GM12878 (cell line): ENCODE results near the gene ANK3. TPM values are rescaled to one million over a fixed set of nuclear protein-coding genes. Genes with fewer than 3 reads are reported as not detected.

ENCODE experiments used
- ATAC-seq: fragments of 200-7000 bp; cut with Tn5 transposase; 3 replicates; pipeline ENCODE4 v1.9.1; 2020; ENCODE audit warnings: mild to moderate bottlenecking, moderate library complexity
- BruUV-seq: library from RNA; stranded (reverse); fragments of 400-500 nt; replicated peaks from 2 replicates; lab custom pipeline; 2021; lab: Mats Ljungman, UMichigan
- CTCF ChIA-PET: fragments of 300-600 bp; sonication (Branson Sonifier 250); formaldehyde crosslinking; extraction: SDS; loops from one replicate; lab custom pipeline; 2021; ENCODE audit warnings: inconsistent platforms; lab: Yijun Ruan, JAX
- POLR2A ChIA-PET: fragments of 350-600 bp; formaldehyde crosslinking; extraction: SDS; loops from one replicate; lab custom pipeline; 2021; ENCODE audit warnings: inconsistent platforms; lab: Charles Lee
- RAD21 ChIA-PET: fragments of 300-600 bp; sonication (Branson Sonifier 250); formaldehyde crosslinking; loops from one replicate; lab custom pipeline; 2023; ENCODE audit warnings: antibody characterized with exemption; ENCODE audit not compliant: unreplicated experiment; lab: Charles Lee
- SMC1A ChIA-PET: fragments of 300-600 bp; sonication (Branson Sonifier 250); formaldehyde crosslinking; loops from one replicate; lab custom pipeline; 2023; ENCODE audit not compliant: unreplicated experiment, uncharacterized antibody; lab: Charles Lee
- DNase-seq: peaks from one replicate; pipeline ENCODE4 v3.0.0-alpha.2; 2011; ENCODE audit warnings: low read depth, low spot score
- FAIRE-seq: peaks from 3 replicates; lab custom pipeline; 2011; peaks lifted over from hg19 to GRCh38; lab: Jason Lieb, UNC
- H2AFZ ChIP-seq: 2 replicates; pipeline ENCODE4 v1.6.0; 2011; ENCODE audit warnings: low read depth, low read length, control low read depth; ENCODE audit not compliant: control insufficient read depth
- H3K27ac ChIP-seq: 2 replicates; pipeline ENCODE4 v1.5.1; 2011; ENCODE audit warnings: control low read depth; ENCODE audit not compliant: control insufficient read depth, insufficient read depth
- H3K27me3 ChIP-seq, 2 experiments: replicated peaks in 1 of 2; 2 replicates each; pipeline versions ENCODE4 v1.6.0 to v1.6.1; 2011; ENCODE audit warnings: low read length in 1 of 2; ENCODE audit not compliant: control insufficient read depth in 2 of 2, insufficient read depth in 2 of 2
- H3K36me3 ChIP-seq, 2 experiments: 2 replicates each; pipeline ENCODE4 v1.5.1; 2011; ENCODE audit warnings: low read length in 1 of 2; ENCODE audit not compliant: control insufficient read depth in 2 of 2, insufficient read depth in 2 of 2
- H3K4me1 ChIP-seq: 2 replicates; pipeline ENCODE4 v1.6.1; 2011; ENCODE audit warnings: mild to moderate bottlenecking, low read length, moderate library complexity, mixed read lengths; ENCODE audit not compliant: control insufficient read depth, insufficient read depth
- H3K4me2 ChIP-seq: 2 replicates; pipeline ENCODE4 v1.6.0; 2011; ENCODE audit warnings: control low read depth; ENCODE audit not compliant: control insufficient read depth, insufficient read depth
- H3K4me3 ChIP-seq: fragments of 200-600 bp; sonication (generic); 2 replicates; pipeline ENCODE4 v1.5.1; 2016
- H3K79me2 ChIP-seq: 2 replicates; pipeline ENCODE4 v1.6.0; 2011; ENCODE audit warnings: low read length; ENCODE audit not compliant: control insufficient read depth, insufficient read depth
- H3K9ac ChIP-seq: 2 replicates; pipeline ENCODE4 v1.8.0; 2011; ENCODE audit warnings: low read length, control low read depth, mixed read lengths; ENCODE audit not compliant: control insufficient read depth, insufficient read depth
- H3K9me3 ChIP-seq: replicated peaks from 3 replicates; pipeline ENCODE4 v1.5.1; 2011; ENCODE audit warnings: mild to moderate bottlenecking, low read length; ENCODE audit not compliant: control insufficient read depth, insufficient read depth
- H4K20me1 ChIP-seq: 2 replicates; pipeline ENCODE4 v1.6.0; 2011; ENCODE audit not compliant: control insufficient read depth, insufficient read depth
- ESRRA ChIP-seq: IDR thresholded peaks from 2 replicates; pipeline ENCODE4 v1.6.1; 2012; ENCODE audit warnings: mild to moderate bottlenecking, low read length, improper control_type of control experiment
- NR2C1 ChIP-seq: fragments of 450-650 bp; IDR thresholded peaks from 2 replicates; pipeline ENCODE4 v1.6.1; 2017; ENCODE audit warnings: antibody characterized with exemption, mild to moderate bottlenecking, moderate library complexity
- PML ChIP-seq: IDR thresholded peaks from 2 replicates; pipeline ENCODE4 v1.6.1; 2012; ENCODE audit warnings: low read length, inconsistent platforms
- POLR2A ChIP-seq: IDR thresholded peaks from 2 replicates; pipeline ENCODE4 v1.6.1; 2011; ENCODE audit warnings: low read depth, mild to moderate bottlenecking, low read length
- POLR2AphosphoS2 ChIP-seq: IDR thresholded peaks from 2 replicates; pipeline ENCODE4 v1.6.1; 2011; ENCODE audit warnings: low read depth, mild to moderate bottlenecking, low read length, improper control_type of control experiment, moderate library complexity
- POU2F2 ChIP-seq: IDR thresholded peaks from 3 replicates; pipeline ENCODE4 v1.6.1; 2011; ENCODE audit warnings: low read depth, mild to moderate bottlenecking, low read length, borderline replicate concordance
- SRF ChIP-seq, 2 experiments: IDR thresholded peaks; 2 replicates each; pipeline ENCODE4 v1.6.1; 2011; ENCODE audit warnings: low read depth in 2 of 2, low read length in 2 of 2, mild to moderate bottlenecking in 1 of 2, moderate library complexity in 1 of 2
- STAT3 ChIP-seq: IDR thresholded peaks from 2 replicates; pipeline ENCODE4 v1.6.1; 2011; ENCODE audit warnings: low read depth, low read length, improper control_type of control experiment
- TBL1XR1 ChIP-seq: IDR thresholded peaks from 2 replicates; pipeline ENCODE4 v1.6.1; 2012; ENCODE audit warnings: low read depth, low read length, improper control_type of control experiment
- ZBED1 ChIP-seq: IDR thresholded peaks from 2 replicates; pipeline ENCODE4 v1.6.1; 2016; ENCODE audit warnings: borderline replicate concordance
- ZSCAN29 ChIP-seq: fragments of 450-650 bp; IDR thresholded peaks from 2 replicates; pipeline ENCODE4 v1.6.1; 2017; ENCODE audit warnings: mild to moderate bottlenecking, moderate library complexity
- WGBS: methylation state at CpG from one replicate; pipeline ENCODE4 v1.1.6; 2016; ENCODE audit warnings: low lambda C conversion rate; ENCODE audit not compliant: insufficient replicate concordance, insufficient coverage; ENCODE audit errors: missing lambda C conversion rate; 5-methylcytosine and 5-hydroxymethylcytosine counted together
- in situ Hi-C: fragments of 300-500 bp; cut with MboI; formaldehyde crosslinking; loops from 9 replicates; pipeline ENCODE4 v1.14.3; 2018; ENCODE audit warnings: mixed read lengths
- intact Hi-C: fragments of 100-400 bp; cut with micrococcal nuclease; formaldehyde crosslinking; loops from one replicate; pipeline ENCODE4 v1.14.2; 2022; ENCODE audit not compliant: unreplicated experiment
- polyA plus RNA-seq, 11 experiments: library from polyadenylated mRNA; depleted of rRNA in 4 of 11; unstranded in 6 of 11; stranded (reverse) in 5 of 11; fragments of >200 nt; fragmentation: Nextera tagmentation in 4 of 11; fragmentation: Illumina TruSeq in 1 of 11; extraction: Ambion mirVana in 4 of 11; extraction: Trizol in 1 of 11; gene quantifications; 1 replicate in 1 of 11; 2 replicates in 10 of 11; pipeline versions ENCODE4 v1.2.1 to v1.2.3, GENCODE V29; 2011 to 2016; ENCODE audit warnings: inconsistent platforms in 2 of 11, missing spikeins in 2 of 11, low read depth in 1 of 11
- total RNA-seq, 4 experiments: library from RNA; depleted of rRNA in 3 of 4; stranded (reverse); fragments of >200 nt in 3 of 4; fragmentation: Illumina TruSeq in 1 of 4; extraction: Trizol in 1 of 4; gene quantifications; 2 replicates each; pipeline versions ENCODE4 v1.2.1 to v1.2.3, GENCODE V29; 2013 to 2021
- TF ChIP-seq, protein P1 (sequence below): fragments of 450-650 bp; IDR thresholded peaks from 2 replicates; pipeline ENCODE4 v1.6.1; 2017; ENCODE audit warnings: low read depth, mild to moderate bottlenecking, moderate library complexity
- TF ChIP-seq, protein P2 (sequence below): fragments of 450-650 bp; IDR thresholded peaks from 2 replicates; pipeline ENCODE4 v1.6.1; 2016; ENCODE audit warnings: mild to moderate bottlenecking
- TF ChIP-seq, protein P3 (sequence below): fragments of 450-650 bp; IDR thresholded peaks from 2 replicates; pipeline ENCODE4 v1.6.1; 2017; ENCODE audit warnings: mild to moderate bottlenecking
- TF ChIP-seq, protein P4 (sequence below): fragments of 450-650 bp; IDR thresholded peaks from 2 replicates; pipeline ENCODE4 v1.6.1; 2016; ENCODE audit warnings: mild to moderate bottlenecking
- TF ChIP-seq, protein P5 (sequence below): fragments of 450-650 bp; IDR thresholded peaks from 2 replicates; pipeline ENCODE4 v1.6.1; 2016; ENCODE audit warnings: mild to moderate bottlenecking, moderate library complexity, borderline replicate concordance

Gene ANK3
- total and polyA plus RNA-seq, 10 of the 15 experiments (the other 5 are each of a cell fraction or from before 2014, with no cell fraction given), result 0.06 to 0.82 (median 0.20) TPM; not detected in 2

DNA sequence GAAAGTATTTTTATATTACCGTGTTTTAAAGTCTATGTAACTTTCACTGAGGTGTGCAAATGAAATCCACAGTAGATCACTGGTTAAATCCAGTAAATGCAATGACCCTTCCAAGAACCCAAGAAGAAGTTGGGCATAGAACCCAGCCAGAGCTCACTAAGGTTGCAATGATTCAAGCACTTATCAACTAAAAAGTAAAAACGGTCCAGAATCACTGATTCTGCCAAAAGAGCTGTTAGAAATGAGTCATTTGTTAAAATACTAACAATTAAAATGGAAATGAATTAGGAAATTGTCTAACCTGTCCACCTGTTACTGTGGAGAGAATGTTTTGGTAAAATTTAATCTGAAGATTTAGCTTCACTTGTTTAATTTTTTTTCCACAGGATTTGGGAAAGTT, 74.4 kb downstream of the ANK3 start:
- H3K79me2 ChIP-seq, result no peaks in the 10 kb centered on the region
- no peaks in the 10 kb centered on the region for H3K36me3 ChIP-seq
- no peak overlapping the region for H3K27ac ChIP-seq
- CTCF ChIA-PET, result interaction anchor here (1.0 to 1.6 kb wide), 4 partner anchors 14 to 118 kb away, joined by 3 to 4 read pairs (median 3); no protein-coding TSS in a partner anchor
- no peak overlapping the region for H3K4me2 ChIP-seq
- TF ChIP-seq, protein P1, sequence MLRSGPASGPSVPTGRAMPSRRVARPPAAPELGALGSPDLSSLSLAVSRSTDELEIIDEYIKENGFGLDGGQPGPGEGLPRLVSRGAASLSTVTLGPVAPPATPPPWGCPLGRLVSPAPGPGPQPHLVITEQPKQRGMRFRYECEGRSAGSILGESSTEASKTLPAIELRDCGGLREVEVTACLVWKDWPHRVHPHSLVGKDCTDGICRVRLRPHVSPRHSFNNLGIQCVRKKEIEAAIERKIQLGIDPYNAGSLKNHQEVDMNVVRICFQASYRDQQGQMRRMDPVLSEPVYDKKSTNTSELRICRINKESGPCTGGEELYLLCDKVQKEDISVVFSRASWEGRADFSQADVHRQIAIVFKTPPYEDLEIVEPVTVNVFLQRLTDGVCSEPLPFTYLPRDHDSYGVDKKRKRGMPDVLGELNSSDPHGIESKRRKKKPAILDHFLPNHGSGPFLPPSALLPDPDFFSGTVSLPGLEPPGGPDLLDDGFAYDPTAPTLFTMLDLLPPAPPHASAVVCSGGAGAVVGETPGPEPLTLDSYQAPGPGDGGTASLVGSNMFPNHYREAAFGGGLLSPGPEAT, result no peak
- TF ChIP-seq SRF (IDR thresholded peaks at IDR 0.05; ENCODE audit: low read depth in 2 of 2, low read length in 2 of 2), result no peak
- no peak for TF ChIP-seq ZBED1
- TF ChIP-seq, protein P2, sequence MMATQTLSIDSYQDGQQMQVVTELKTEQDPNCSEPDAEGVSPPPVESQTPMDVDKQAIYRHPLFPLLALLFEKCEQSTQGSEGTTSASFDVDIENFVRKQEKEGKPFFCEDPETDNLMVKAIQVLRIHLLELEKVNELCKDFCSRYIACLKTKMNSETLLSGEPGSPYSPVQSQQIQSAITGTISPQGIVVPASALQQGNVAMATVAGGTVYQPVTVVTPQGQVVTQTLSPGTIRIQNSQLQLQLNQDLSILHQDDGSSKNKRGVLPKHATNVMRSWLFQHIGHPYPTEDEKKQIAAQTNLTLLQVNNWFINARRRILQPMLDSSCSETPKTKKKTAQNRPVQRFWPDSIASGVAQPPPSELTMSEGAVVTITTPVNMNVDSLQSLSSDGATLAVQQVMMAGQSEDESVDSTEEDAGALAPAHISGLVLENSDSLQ, result no peak
- no peak for TF ChIP-seq NR2C1
- no peak for TF ChIP-seq ESRRA
- no peak for TF ChIP-seq PML
- TF ChIP-seq POU2F2, result no peak
- TF ChIP-seq, protein P3, sequence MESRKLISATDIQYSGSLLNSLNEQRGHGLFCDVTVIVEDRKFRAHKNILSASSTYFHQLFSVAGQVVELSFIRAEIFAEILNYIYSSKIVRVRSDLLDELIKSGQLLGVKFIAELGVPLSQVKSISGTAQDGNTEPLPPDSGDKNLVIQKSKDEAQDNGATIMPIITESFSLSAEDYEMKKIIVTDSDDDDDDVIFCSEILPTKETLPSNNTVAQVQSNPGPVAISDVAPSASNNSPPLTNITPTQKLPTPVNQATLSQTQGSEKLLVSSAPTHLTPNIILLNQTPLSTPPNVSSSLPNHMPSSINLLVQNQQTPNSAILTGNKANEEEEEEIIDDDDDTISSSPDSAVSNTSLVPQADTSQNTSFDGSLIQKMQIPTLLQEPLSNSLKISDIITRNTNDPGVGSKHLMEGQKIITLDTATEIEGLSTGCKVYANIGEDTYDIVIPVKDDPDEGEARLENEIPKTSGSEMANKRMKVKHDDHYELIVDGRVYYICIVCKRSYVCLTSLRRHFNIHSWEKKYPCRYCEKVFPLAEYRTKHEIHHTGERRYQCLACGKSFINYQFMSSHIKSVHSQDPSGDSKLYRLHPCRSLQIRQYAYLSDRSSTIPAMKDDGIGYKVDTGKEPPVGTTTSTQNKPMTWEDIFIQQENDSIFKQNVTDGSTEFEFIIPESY, result no peak
- no peak for TF ChIP-seq POLR2AphosphoS2
- no peak for TF ChIP-seq POLR2A
- TF ChIP-seq, protein P4, sequence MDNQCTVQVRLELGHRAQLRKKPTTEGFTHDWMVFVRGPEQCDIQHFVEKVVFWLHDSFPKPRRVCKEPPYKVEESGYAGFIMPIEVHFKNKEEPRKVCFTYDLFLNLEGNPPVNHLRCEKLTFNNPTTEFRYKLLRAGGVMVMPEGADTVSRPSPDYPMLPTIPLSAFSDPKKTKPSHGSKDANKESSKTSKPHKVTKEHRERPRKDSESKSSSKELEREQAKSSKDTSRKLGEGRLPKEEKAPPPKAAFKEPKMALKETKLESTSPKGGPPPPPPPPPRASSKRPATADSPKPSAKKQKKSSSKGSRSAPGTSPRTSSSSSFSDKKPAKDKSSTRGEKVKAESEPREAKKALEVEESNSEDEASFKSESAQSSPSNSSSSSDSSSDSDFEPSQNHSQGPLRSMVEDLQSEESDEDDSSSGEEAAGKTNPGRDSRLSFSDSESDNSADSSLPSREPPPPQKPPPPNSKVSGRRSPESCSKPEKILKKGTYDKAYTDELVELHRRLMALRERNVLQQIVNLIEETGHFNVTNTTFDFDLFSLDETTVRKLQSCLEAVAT, result no peak
- TF ChIP-seq TBL1XR1, result no peak
- TF ChIP-seq, protein P5, sequence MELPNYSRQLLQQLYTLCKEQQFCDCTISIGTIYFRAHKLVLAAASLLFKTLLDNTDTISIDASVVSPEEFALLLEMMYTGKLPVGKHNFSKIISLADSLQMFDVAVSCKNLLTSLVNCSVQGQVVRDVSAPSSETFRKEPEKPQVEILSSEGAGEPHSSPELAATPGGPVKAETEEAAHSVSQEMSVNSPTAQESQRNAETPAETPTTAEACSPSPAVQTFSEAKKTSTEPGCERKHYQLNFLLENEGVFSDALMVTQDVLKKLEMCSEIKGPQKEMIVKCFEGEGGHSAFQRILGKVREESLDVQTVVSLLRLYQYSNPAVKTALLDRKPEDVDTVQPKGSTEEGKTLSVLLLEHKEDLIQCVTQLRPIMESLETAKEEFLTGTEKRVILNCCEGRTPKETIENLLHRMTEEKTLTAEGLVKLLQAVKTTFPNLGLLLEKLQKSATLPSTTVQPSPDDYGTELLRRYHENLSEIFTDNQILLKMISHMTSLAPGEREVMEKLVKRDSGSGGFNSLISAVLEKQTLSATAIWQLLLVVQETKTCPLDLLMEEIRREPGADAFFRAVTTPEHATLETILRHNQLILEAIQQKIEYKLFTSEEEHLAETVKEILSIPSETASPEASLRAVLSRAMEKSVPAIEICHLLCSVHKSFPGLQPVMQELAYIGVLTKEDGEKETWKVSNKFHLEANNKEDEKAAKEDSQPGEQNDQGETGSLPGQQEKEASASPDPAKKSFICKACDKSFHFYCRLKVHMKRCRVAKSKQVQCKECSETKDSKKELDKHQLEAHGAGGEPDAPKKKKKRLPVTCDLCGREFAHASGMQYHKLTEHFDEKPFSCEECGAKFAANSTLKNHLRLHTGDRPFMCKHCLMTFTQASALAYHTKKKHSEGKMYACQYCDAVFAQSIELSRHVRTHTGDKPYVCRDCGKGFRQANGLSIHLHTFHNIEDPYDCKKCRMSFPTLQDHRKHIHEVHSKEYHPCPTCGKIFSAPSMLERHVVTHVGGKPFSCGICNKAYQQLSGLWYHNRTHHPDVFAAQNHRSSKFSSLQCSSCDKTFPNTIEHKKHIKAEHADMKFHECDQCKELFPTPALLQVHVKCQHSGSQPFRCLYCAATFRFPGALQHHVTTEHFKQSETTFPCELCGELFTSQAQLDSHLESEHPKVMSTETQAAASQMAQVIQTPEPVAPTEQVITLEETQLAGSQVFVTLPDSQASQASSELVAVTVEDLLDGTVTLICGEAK, result no peak
- TF ChIP-seq ZSCAN29, result no peak
- no peak for TF ChIP-seq STAT3
- TF ChIP-seq, all 136 proteins: peak for 0
- in situ Hi-C loops (no loop called here), intact Hi-C loops (no loop called here)
- no peak for ATAC-seq
- WGBS, result 0% methylated on average over 2 of the region's 2 CpGs
- no peak overlapping the region for H2AFZ ChIP-seq
- H3K9ac ChIP-seq, result no peak overlapping the region
- H3K4me1 ChIP-seq, result no peaks in the 10 kb centered on the region
- POLR2A ChIA-PET, result no interaction called here
- BruUV-seq, result no TSS peak
- FAIRE-seq, result no peak
- RAD21 ChIA-PET, result no interaction called here
- no peaks in the 10 kb centered on the region for H3K9me3 ChIP-seq
- no peaks in the 10 kb centered on the region; a peak in 1 of 4 replicates for H3K27me3 ChIP-seq
- DNase-seq, result no peak
- H3K4me3 ChIP-seq, result no peak overlapping the region
- no peaks in the 10 kb centered on the region for H4K20me1 ChIP-seq
- SMC1A ChIA-PET, result interaction anchor here (1.3 to 1.7 kb wide), 3 partner anchors 10 to 331 kb away, joined by 3 to 5 read pairs (median 4); no protein-coding TSS in a partner anchor
